Activated CD4-positive, alpha-beta T cell treated with anti-CD3 and anti-CD28 coated beads, Interleukin-2, amount 10 ng/mL, durations not matched to agents 24 days and 14 days (primary cell): ENCODE data around the gene LMOD1. TPM values are rescaled to one million over a fixed set of nuclear protein-coding genes. Genes with fewer than 3 reads are reported as not detected.

Experiments
- DNase-seq: peaks from one replicate; pipeline ENCODE4 v3.0.0; 2022
- H3K27ac Mint-ChIP-seq: one replicate; pipeline ENCODE4 v1.8.0; 2022; ENCODE audit warnings: mild to moderate bottlenecking, mixed read lengths
- H3K27me3 Mint-ChIP-seq: one replicate; pipeline ENCODE4 v1.8.0; 2022; ENCODE audit warnings: mixed read lengths
- H3K36me3 Mint-ChIP-seq: one replicate; pipeline ENCODE4 v1.8.0; 2022; ENCODE audit warnings: low read depth, mild to moderate bottlenecking, mixed read lengths
- H3K4me1 Mint-ChIP-seq: one replicate; pipeline ENCODE4 v1.8.0; 2021; ENCODE audit warnings: mixed read lengths
- H3K4me3 Mint-ChIP-seq: one replicate; pipeline ENCODE4 v1.8.0; 2022; ENCODE audit warnings: mild to moderate bottlenecking, moderate library complexity, mixed read lengths
- H3K9me3 Mint-ChIP-seq: one replicate; pipeline ENCODE4 v1.8.0; 2021; ENCODE audit warnings: mixed read lengths
- intact Hi-C: fragments of 100-400 bp; cut with micrococcal nuclease; formaldehyde crosslinking; loops from one replicate; pipeline ENCODE4 v1.15.1; 2023
- total RNA-seq: library from RNA; stranded (reverse); gene quantifications from 2 replicates; pipeline ENCODE4 v1.2.3, GENCODE V29; 2022

Gene LMOD1
- total RNA-seq, 1 donor from 2014 or later, result not detected

GRCh38 chr1:201888282-201889089, 57.9 kb downstream of the LMOD1 start, which contains the start of gene SHISA4:
TSS of gene SHISA4 (plus strand) at chr1:201888898. CDS start at chr1:201888995, 97 bp downstream.
- intact Hi-C loops, result no loop called here
- H3K4me1 Mint-ChIP-seq, result peaks cover 4% of the 10 kb centered on the region
- H3K36me3 Mint-ChIP-seq, result no peaks in the 10 kb centered on the region
- peak within 1 kb of the TSS; percentile 58 for H3K4me3 Mint-ChIP-seq
- H3K9me3 Mint-ChIP-seq, result no peaks in the 10 kb centered on the region
- H3K27ac Mint-ChIP-seq, result no peak within 1 kb of the TSS
- H3K27me3 Mint-ChIP-seq, result peaks cover 37% of the 10 kb centered on the region
- DNase-seq, result peak; percentile 79

- DNase-seq, result no peak
- no peak overlapping the region for H3K4me3 Mint-ChIP-seq
- intact Hi-C loops, result no loop called here
Observed at GRCh38 chr1:201887116-201887866, 59.1 kb downstream of the LMOD1 start.

GRCh38 chr1:201886103-201886885, 60.1 kb downstream of the LMOD1 start:
- Mint-ChIP-seq H3K36me3 (no peaks in the 10 kb centered on the region), H3K27me3 (peaks cover 30% of the 10 kb centered on the region), H3K4me1 (peaks cover 4% of the 10 kb centered on the region), H3K27ac (no peak overlapping the region), H3K4me3 (no peak overlapping the region), H3K9me3 (no peaks in the 10 kb centered on the region)
- DNase-seq, result no peak
- intact Hi-C loops, result no loop called here

More at GRCh38 chr1:201887116-201887866, 59.1 kb downstream of the LMOD1 start:
- H3K36me3 Mint-ChIP-seq, result no peaks in the 10 kb centered on the region
- H3K4me1 Mint-ChIP-seq, result peaks cover 4% of the 10 kb centered on the region
- H3K27ac Mint-ChIP-seq, result no peak overlapping the region
- H3K9me3 Mint-ChIP-seq, result no peaks in the 10 kb centered on the region
- peaks cover 34% of the 10 kb centered on the region for H3K27me3 Mint-ChIP-seq

- intact Hi-C loops, result no loop called here
- Mint-ChIP-seq H3K27me3 (peaks cover 27% of the 10 kb centered on the region), H3K4me1 (peaks cover 4% of the 10 kb centered on the region), H3K36me3 (no peaks in the 10 kb centered on the region), H3K9me3 (no peaks in the 10 kb centered on the region), H3K4me3 (no peak overlapping the region), H3K27ac (no peak overlapping the region)
- DNase-seq, result no peak
Observed at GRCh38 chr1:201885531-201886075, 60.7 kb downstream of the LMOD1 start.

- peaks cover 17% of the 10 kb centered on the region for H3K27me3 Mint-ChIP-seq
- DNase-seq, result no peak
- no peak overlapping the region for H3K4me3 Mint-ChIP-seq
- no peaks in the 10 kb centered on the region for H3K9me3 Mint-ChIP-seq
- H3K36me3 Mint-ChIP-seq, result no peaks in the 10 kb centered on the region
- H3K27ac Mint-ChIP-seq, result no peak overlapping the region
- H3K4me1 Mint-ChIP-seq, result peaks cover 4% of the 10 kb centered on the region
- intact Hi-C loops, result no loop called here
Observed at GRCh38 chr1:201884425-201884824, 61.9 kb downstream of the LMOD1 start.

- Mint-ChIP-seq H3K4me1 (peaks cover 4% of the 10 kb centered on the region), H3K9me3 (no peaks in the 10 kb centered on the region), H3K36me3 (peaks cover 6% of the 10 kb centered on the region), H3K27ac (no peak overlapping the region), H3K4me3 (no peak overlapping the region), H3K27me3 (peaks cover 16% of the 10 kb centered on the region)
- intact Hi-C loops, result no loop called here
- no peak for DNase-seq
Observed at GRCh38 chr1:201883786-201884185, 62.6 kb downstream of the LMOD1 start.

GRCh38 chr1:201883266-201883665, 63.1 kb downstream of the LMOD1 start:
- H3K27me3 Mint-ChIP-seq, result peaks cover 15% of the 10 kb centered on the region
- H3K9me3 Mint-ChIP-seq, result no peaks in the 10 kb centered on the region
- H3K27ac Mint-ChIP-seq, result peak overlapping the region; percentile 9
- no peak for DNase-seq
- H3K4me1 Mint-ChIP-seq, result peaks cover 4% of the 10 kb centered on the region
- peaks cover 6% of the 10 kb centered on the region for H3K36me3 Mint-ChIP-seq
- intact Hi-C loops, result no loop called here
- H3K4me3 Mint-ChIP-seq, result no peak overlapping the region

GRCh38 chr1:201882665-201883132, 63.6 kb downstream of the LMOD1 start:
- no peak overlapping the region for H3K4me3 Mint-ChIP-seq

GRCh38 chr1:201881617-201882016, 64.7 kb downstream of the LMOD1 start:
- intact Hi-C loops, result no loop called here
- H3K36me3 Mint-ChIP-seq, result peaks cover 13% of the 10 kb centered on the region
- no peaks in the 10 kb centered on the region for H3K27me3 Mint-ChIP-seq
- no peaks in the 10 kb centered on the region for H3K9me3 Mint-ChIP-seq
- peak overlapping the region; percentile 14 for H3K27ac Mint-ChIP-seq
- peaks cover 2% of the 10 kb centered on the region for H3K4me1 Mint-ChIP-seq
- DNase-seq, result no peak
- no peak overlapping the region for H3K4me3 Mint-ChIP-seq

More at GRCh38 chr1:201882665-201883132, 63.6 kb downstream of the LMOD1 start:
- Mint-ChIP-seq H3K27ac (no peak overlapping the region), H3K36me3 (peaks cover 9% of the 10 kb centered on the region), H3K27me3 (peaks cover 9% of the 10 kb centered on the region), H3K4me1 (peaks cover 2% of the 10 kb centered on the region), H3K9me3 (no peaks in the 10 kb centered on the region)
- intact Hi-C loops, result no loop called here
- DNase-seq, result no peak

GRCh38 chr1:201880928-201881571, 65.3 kb downstream of the LMOD1 start:
- Mint-ChIP-seq H3K27ac (peak overlapping the region; percentile 14), H3K4me1 (peaks cover 2% of the 10 kb centered on the region), H3K36me3 (peaks cover 17% of the 10 kb centered on the region), H3K27me3 (no peaks in the 10 kb centered on the region), H3K9me3 (no peaks in the 10 kb centered on the region), H3K4me3 (no peak overlapping the region)
- intact Hi-C loops, result no loop called here
- DNase-seq, result no peak

- Mint-ChIP-seq H3K9me3 (no peaks in the 10 kb centered on the region), H3K4me1 (peaks cover 2% of the 10 kb centered on the region), H3K36me3 (peaks cover 35% of the 10 kb centered on the region), H3K27ac (no peak overlapping the region), H3K4me3 (no peak overlapping the region), H3K27me3 (no peaks in the 10 kb centered on the region)
- DNase-seq, result peak; percentile 77
- intact Hi-C loops, result loop anchor here (2.0 kb wide), 1 partner anchor 95 kb away; no protein-coding TSS in a partner anchor
Observed at GRCh38 chr1:201877877-201878401, 68.4 kb downstream of the LMOD1 start.

GRCh38 chr1:201876148-201876818, 70.1 kb downstream of the LMOD1 start:
- no peak for DNase-seq
- Mint-ChIP-seq H3K27ac (no peak overlapping the region), H3K9me3 (no peaks in the 10 kb centered on the region), H3K4me1 (peaks cover 2% of the 10 kb centered on the region), H3K36me3 (peaks cover 51% of the 10 kb centered on the region), H3K4me3 (no peak overlapping the region), H3K27me3 (no peaks in the 10 kb centered on the region)
- intact Hi-C loops, result no loop called here
